Measurements from ENCODE around the gene PTH1R.

- TF ChIP-seq POLR2A (IDR thresholded peaks at IDR 0.05): no peak
- TF ChIP-seq, protein P1, sequence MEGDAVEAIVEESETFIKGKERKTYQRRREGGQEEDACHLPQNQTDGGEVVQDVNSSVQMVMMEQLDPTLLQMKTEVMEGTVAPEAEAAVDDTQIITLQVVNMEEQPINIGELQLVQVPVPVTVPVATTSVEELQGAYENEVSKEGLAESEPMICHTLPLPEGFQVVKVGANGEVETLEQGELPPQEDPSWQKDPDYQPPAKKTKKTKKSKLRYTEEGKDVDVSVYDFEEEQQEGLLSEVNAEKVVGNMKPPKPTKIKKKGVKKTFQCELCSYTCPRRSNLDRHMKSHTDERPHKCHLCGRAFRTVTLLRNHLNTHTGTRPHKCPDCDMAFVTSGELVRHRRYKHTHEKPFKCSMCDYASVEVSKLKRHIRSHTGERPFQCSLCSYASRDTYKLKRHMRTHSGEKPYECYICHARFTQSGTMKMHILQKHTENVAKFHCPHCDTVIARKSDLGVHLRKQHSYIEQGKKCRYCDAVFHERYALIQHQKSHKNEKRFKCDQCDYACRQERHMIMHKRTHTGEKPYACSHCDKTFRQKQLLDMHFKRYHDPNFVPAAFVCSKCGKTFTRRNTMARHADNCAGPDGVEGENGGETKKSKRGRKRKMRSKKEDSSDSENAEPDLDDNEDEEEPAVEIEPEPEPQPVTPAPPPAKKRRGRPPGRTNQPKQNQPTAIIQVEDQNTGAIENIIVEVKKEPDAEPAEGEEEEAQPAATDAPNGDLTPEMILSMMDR (IDR thresholded peaks at IDR 0.05): no peak
These were observed 23.5 kb downstream of the PTH1R start for GRCh38 chr3:46901061-46901460.

Measured in testis (tissue), 2 donors.